ENCODE data around the gene XXYLT1.

XXYLT1 gene

DNA sequence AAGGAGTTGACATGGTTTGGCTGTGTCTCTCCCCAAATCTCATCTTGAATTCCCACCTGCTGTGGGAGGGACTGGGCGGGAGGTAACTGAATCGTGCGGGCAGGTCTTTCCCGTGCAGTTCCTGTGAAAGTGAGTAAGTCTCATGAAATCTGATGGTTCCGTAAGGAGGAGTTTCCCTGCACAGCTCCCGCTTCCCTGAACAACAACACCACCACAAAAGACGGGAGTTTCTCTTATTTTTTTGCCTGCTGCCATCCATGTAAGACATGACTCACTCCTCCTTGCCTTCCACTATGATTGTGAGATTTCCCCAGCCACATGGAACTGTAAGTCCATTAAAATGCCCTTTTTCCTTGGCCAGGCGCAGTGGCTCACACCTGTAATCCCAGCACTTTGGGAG, 22.7 kb downstream of the XXYLT1 start:
- no peak for DNase-seq (ENCODE audit: extremely low spot score)
- ChIA-PET CTCF (interaction anchor here (2.5 kb wide), 1 partner anchor 565 kb away, joined by 11 read pairs; no protein-coding TSS in a partner anchor), POLR2A (no interaction called here)
- TF ChIP-seq, protein P1, sequence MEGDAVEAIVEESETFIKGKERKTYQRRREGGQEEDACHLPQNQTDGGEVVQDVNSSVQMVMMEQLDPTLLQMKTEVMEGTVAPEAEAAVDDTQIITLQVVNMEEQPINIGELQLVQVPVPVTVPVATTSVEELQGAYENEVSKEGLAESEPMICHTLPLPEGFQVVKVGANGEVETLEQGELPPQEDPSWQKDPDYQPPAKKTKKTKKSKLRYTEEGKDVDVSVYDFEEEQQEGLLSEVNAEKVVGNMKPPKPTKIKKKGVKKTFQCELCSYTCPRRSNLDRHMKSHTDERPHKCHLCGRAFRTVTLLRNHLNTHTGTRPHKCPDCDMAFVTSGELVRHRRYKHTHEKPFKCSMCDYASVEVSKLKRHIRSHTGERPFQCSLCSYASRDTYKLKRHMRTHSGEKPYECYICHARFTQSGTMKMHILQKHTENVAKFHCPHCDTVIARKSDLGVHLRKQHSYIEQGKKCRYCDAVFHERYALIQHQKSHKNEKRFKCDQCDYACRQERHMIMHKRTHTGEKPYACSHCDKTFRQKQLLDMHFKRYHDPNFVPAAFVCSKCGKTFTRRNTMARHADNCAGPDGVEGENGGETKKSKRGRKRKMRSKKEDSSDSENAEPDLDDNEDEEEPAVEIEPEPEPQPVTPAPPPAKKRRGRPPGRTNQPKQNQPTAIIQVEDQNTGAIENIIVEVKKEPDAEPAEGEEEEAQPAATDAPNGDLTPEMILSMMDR (IDR thresholded peaks at IDR 0.05; ENCODE audit: control extremely low read depth, extremely low read depth, low read depth, missing control alignments) = no peak

DNA sequence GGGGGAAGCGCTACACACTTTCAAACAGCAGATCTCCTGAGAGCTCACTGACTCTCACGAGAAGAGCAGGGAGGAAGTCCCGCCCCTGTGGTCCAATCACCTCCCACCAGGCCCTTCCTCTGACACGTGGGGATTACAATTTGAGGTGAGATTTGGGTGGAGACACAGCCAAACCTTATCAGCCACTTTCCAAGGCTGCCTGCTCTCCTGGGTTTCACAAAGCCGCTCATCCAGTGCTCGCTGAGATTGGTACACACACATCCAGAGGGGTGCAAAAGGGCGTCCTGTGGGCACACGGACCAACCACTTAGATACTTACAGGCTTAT, 23.1 kb downstream of the XXYLT1 start:
- ChIA-PET POLR2A (no interaction called here), CTCF (no interaction called here)
- TF ChIP-seq, protein P1 (IDR thresholded peaks at IDR 0.05; ENCODE audit: control extremely low read depth, extremely low read depth, low read depth, missing control alignments) = no peak
- no peak for DNase-seq (ENCODE audit: extremely low spot score)

DNA sequence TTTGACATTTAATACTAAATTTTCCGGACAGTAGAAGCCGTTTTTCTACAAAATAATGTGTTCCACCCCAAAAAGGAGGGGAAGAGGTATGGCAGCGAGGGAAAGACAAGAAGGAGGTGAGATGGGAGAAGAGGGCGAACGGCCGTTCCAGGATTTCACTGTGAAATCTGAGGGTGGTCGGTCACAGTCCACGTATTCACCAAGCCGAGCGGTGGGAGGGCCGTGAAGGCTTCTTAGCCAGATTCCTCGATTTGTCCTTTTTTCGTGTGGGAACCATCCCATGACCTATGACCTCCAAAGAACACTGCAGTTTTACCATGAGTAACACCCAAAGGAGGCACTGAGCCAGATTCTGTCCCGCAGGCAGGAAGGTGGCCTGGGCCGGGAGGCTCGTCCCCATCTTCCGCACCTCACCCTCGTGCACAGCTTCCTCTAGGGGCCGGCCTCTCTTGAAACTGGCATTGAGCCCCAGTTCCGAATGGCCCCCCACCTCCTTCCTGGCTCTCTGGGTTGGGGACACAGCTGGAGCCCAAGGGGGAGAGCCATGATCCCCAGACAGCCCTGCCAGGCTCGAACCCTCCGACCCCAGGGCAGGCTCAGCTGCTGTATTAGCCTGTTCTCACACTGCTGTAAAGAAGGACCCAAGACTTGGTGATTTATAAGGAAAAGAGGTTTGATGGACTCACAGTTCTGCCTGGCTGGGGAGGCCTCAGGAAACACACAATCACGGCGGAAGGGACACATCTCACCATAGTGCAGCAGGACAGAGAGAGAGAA, 23.7 kb downstream of the XXYLT1 start:
- POLR2A ChIA-PET = no interaction called here
- no peak for DNase-seq (ENCODE audit: extremely low spot score)
- CTCF ChIA-PET = no interaction called here
- TF ChIP-seq, protein P1 (IDR thresholded peaks at IDR 0.05; ENCODE audit: control extremely low read depth, extremely low read depth, low read depth, missing control alignments) = no peak

DNA sequence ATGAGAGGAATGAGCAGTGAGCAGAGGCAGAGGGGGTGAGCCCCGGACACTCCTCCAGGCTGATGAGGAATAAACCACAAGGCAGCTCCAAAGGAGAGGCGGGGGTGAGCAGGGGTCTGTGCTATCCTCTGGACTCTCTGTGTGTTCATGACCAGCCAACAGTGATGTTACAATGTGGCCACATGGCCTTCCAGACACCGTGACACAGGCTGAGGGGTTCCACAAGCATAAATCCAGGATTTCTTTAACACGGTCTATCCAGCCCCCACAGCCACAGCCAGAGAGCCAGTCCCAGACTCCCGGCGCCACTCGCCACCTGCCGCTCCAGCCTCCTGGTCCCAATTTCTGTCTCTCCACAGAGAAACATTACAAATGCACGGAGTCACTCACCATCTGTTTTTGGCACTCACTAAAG, 24.4 kb downstream of the XXYLT1 start:
- CTCF ChIA-PET = no interaction called here
- TF ChIP-seq, protein P1 (IDR thresholded peaks at IDR 0.05; ENCODE audit: control extremely low read depth, extremely low read depth, low read depth, missing control alignments) = no peak
- POLR2A ChIA-PET = no interaction called here
- DNase-seq (ENCODE audit: extremely low spot score) = no peak

DNA sequence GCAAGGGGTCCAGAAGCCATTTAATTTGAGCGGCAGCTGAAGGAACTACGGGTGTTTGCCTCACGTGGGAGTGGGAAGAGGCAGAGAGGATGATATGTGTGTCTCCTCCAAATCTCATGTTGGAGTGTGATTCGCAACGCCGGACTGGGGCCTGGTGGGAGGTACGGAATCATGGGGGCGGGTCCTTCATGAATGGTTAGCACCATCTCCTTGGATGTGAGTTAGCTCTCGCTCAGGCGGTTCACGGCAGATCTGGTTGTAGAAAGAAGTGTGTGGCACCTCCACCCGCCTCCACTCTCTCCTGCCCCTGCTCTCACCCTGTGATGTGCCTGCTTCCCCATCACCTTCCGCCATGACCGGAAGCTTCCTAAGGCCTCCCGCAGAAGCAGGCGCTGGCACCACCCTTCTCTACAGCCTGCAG, 25.4 kb downstream of the XXYLT1 start:
- DNase-seq (ENCODE audit: extremely low spot score) = no peak
- POLR2A ChIA-PET = no interaction called here
- TF ChIP-seq, protein P1 (IDR thresholded peaks at IDR 0.05; ENCODE audit: control extremely low read depth, extremely low read depth, low read depth, missing control alignments) = no peak
- CTCF ChIA-PET = interaction anchor here (1.5 kb wide), 1 partner anchor 10 kb away, joined by 4 read pairs; no protein-coding TSS in a partner anchor

DNA sequence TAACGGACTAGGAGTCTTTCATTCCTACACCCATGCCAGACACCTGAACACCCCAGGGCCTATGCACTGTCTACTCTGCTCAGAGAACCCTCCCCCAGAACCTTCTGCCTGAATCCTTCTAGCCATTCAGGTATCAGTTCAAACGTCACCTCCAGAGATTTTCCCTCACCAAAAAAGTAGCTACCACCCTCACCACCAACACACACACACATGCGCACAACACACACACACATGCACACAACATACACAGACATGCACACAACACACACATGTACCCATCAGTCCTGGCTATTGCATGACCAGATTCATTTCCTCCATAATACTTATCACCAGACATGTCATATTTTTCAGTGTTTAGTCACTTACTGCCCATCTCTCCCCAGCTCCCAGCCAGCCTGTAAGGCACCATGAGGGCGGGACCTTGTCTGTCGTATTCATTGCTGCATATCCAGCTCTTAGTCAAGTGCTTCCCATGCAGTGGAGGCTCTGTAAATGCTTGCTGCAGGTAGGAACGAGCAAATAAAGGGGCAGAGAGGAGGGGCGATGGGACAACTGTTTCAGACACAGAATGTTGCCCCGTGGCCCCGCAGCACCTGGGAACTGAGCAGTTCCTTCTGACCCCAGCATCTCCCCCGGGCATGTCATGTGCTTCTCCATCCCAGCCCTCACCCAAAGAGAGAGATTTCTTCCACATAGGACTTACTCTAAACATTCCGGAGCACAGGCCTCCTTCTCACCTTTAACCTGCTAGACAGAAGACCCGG, 29.2 kb downstream of the XXYLT1 start:
- ChIA-PET CTCF (interaction anchor here (1.7 to 2.4 kb wide), 2 partner anchors 11 to 559 kb away, joined by 6 to 7 read pairs; no protein-coding TSS in a partner anchor), POLR2A (no interaction called here)
- TF ChIP-seq, protein P1 (IDR thresholded peaks at IDR 0.05; ENCODE audit: control extremely low read depth, extremely low read depth, low read depth, missing control alignments) = no peak
- DNase-seq (ENCODE audit: extremely low spot score) = no peak

All from GM10248 (cell line).